ENCODE data around the gene MASTL. TPM values are rescaled to one million over a fixed set of nuclear protein-coding genes. Genes with fewer than 3 reads are reported as not detected.

Gene MASTL
- polyA plus RNA-seq, 3 donors: 0.65 to 4.9 (median 2.4) TPM

DNA sequence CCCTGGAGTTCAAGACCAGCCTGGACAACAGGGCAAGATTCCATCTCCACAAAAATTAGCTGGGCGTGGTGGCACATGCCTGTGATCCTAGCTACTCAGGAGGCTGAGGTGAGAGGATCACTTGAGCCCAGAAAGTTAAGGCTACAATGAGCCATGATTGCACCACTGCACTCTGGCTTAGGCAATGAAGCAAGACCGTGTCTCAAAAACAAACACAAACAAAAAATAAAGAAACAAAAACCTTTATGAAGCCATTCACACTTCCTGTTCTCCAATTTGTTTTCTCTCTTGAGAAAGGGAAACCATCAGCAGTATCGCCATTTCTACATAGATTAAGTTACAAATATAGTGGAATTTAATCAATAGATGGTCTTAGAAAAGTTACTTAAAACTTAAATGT, 20.8 kb upstream of the MASTL start:
- H3K27me3 ChIP-seq (ENCODE audit: control insufficient read depth in 2 of 2, insufficient read depth in 2 of 2, low read length in 2 of 2): no peaks in the 10 kb centered on the region
- H3K9me3 Mint-ChIP-seq: no peaks in the 10 kb centered on the region
- 100% methylated on average over 1 of the region's 3 CpGs for WGBS (ENCODE audit: insufficient coverage)
- H3K36me3 ChIP-seq (replicated peaks in 1 of 2; ENCODE audit: control insufficient read depth in 1 of 2, insufficient read depth in 2 of 2, low read length in 2 of 2): peaks cover 77 to 91% of the 10 kb centered on the region in 2 donors
- no peaks in the 10 kb centered on the region for H3K79me2 ChIP-seq (ENCODE audit: insufficient read depth, low read length)
- peaks cover 4 to 8% of the 10 kb centered on the region in 2 donors for H3K4me1 ChIP-seq (ENCODE audit: control insufficient read depth in 1 of 2, insufficient read depth in 2 of 2, low read length in 2 of 2)
- DNase-seq: no peak
- H3K9me3 ChIP-seq (replicated peaks in 1 of 2; ENCODE audit: control insufficient read depth in 1 of 2, insufficient read depth in 1 of 2, low read length in 2 of 2): no peaks in the 10 kb centered on the region
- peaks cover 22% of the 10 kb centered on the region for H4K20me1 ChIP-seq (ENCODE audit: insufficient read depth, low read length)
- peaks cover 61 to 77% of the 10 kb centered on the region in 2 donors for H3K36me3 Mint-ChIP-seq
- H3K4me2 ChIP-seq (replicated peaks; ENCODE audit: extremely low read depth, low read length, poor library complexity, severe bottlenecking): no peak overlapping the region
- H3K27me3 Mint-ChIP-seq (ENCODE audit: low read depth in 3 of 3): no peaks in the 10 kb centered on the region
- intact Hi-C loops (cut with micrococcal nuclease): no loop called here
- H3K4me1 Mint-ChIP-seq: peaks cover 16% of the 10 kb centered on the region
- no peak overlapping the region for H3K4me3 Mint-ChIP-seq
- no peak overlapping the region for H3K4me3 ChIP-seq (replicated peaks in 1 of 3; ENCODE audit: low read depth in 2 of 3, low read length in 3 of 3)
- no peak overlapping the region for H3K9ac ChIP-seq (ENCODE audit: insufficient read depth, low read length, poor library complexity, severe bottlenecking)
- H3K27ac Mint-ChIP-seq: peak overlapping the region in 5 of 7 donors; percentile 25 to 68 (median 33)
- TF ChIP-seq, protein P1, sequence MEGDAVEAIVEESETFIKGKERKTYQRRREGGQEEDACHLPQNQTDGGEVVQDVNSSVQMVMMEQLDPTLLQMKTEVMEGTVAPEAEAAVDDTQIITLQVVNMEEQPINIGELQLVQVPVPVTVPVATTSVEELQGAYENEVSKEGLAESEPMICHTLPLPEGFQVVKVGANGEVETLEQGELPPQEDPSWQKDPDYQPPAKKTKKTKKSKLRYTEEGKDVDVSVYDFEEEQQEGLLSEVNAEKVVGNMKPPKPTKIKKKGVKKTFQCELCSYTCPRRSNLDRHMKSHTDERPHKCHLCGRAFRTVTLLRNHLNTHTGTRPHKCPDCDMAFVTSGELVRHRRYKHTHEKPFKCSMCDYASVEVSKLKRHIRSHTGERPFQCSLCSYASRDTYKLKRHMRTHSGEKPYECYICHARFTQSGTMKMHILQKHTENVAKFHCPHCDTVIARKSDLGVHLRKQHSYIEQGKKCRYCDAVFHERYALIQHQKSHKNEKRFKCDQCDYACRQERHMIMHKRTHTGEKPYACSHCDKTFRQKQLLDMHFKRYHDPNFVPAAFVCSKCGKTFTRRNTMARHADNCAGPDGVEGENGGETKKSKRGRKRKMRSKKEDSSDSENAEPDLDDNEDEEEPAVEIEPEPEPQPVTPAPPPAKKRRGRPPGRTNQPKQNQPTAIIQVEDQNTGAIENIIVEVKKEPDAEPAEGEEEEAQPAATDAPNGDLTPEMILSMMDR (IDR thresholded peaks at IDR 0.05): no peak
- peak overlapping the region in 1 of 2 donors; percentile 61 for H3K27ac ChIP-seq (ENCODE audit: low read depth in 1 of 2, low read length in 2 of 2)
- no peak overlapping the region for H2AFZ ChIP-seq (ENCODE audit: insufficient read depth, low read depth, low read length, poor library complexity, severe bottlenecking)

DNA sequence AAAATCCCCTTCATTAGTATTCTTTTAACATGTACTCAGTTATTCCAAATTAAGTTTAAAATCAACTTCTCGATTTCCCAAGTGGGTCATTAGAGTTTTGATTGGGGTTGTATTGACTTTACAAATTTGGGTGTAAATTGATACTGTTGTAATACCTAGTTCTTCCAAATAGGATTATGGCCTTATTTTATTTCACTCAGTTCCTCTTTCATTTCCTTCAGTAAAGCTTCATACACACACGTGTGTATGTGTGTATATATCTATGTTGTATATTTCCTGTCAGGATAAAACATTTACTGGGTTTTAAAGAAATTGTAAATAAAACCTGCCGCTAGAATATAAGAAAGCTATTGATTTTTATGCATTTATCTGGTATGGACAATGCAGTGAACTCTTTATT, 16.9 kb upstream of the MASTL start:
- no peak for DNase-seq
- Histone ChIP-seq H3K4me1 (ENCODE audit: control insufficient read depth in 1 of 2, insufficient read depth in 2 of 2, low read length in 2 of 2) (no peaks in the 10 kb centered on the region), H2AFZ (ENCODE audit: insufficient read depth, low read depth, low read length, poor library complexity, severe bottlenecking) (no peak overlapping the region), H3K4me2 (replicated peaks; ENCODE audit: extremely low read depth, low read length, poor library complexity, severe bottlenecking) (no peak overlapping the region), H3K79me2 (ENCODE audit: insufficient read depth, low read length) (peaks cover under 1% of the 10 kb centered on the region), H4K20me1 (ENCODE audit: insufficient read depth, low read length) (peaks cover 21% of the 10 kb centered on the region), H3K9me3 (replicated peaks in 1 of 2; ENCODE audit: control insufficient read depth in 1 of 2, insufficient read depth in 1 of 2, low read length in 2 of 2) (no peaks in the 10 kb centered on the region), H3K27me3 (ENCODE audit: control insufficient read depth in 2 of 2, insufficient read depth in 2 of 2, low read length in 2 of 2) (no peaks in the 10 kb centered on the region), H3K27ac (ENCODE audit: low read depth in 1 of 2, low read length in 2 of 2) (no peak overlapping the region), H3K4me3 (replicated peaks in 1 of 3; ENCODE audit: low read depth in 2 of 3, low read length in 3 of 3) (no peak overlapping the region), H3K9ac (ENCODE audit: insufficient read depth, low read length, poor library complexity, severe bottlenecking) (no peak overlapping the region), H3K36me3 (replicated peaks in 1 of 2; ENCODE audit: control insufficient read depth in 1 of 2, insufficient read depth in 2 of 2, low read length in 2 of 2) (peaks cover 64 to 94% of the 10 kb centered on the region in 2 donors)
- Mint-ChIP-seq H3K4me3 (no peak overlapping the region), H3K9me3 (no peaks in the 10 kb centered on the region), H3K27me3 (ENCODE audit: low read depth in 3 of 3) (no peaks in the 10 kb centered on the region), H3K4me1 (peaks cover 7% of the 10 kb centered on the region), H3K27ac (no peak overlapping the region), H3K36me3 (peaks cover 52 to 74% of the 10 kb centered on the region in 2 donors)
- TF ChIP-seq, protein P1 (IDR thresholded peaks at IDR 0.05): no peak
- intact Hi-C loops (cut with micrococcal nuclease): no loop called here
- no CpG with 5 or more reads among the region's 3 CpGs for WGBS (ENCODE audit: insufficient coverage)

Measured in CD14-positive monocyte (primary cell).